ENCODE data around the gene RXRA. TPM values are rescaled to one million over a fixed set of nuclear protein-coding genes. Genes with fewer than 3 reads are reported as not detected.

Gene RXRA
- total and polyA plus RNA-seq, 5 donors from 2014 or later: 0.29 to 13.6 (median 1.4) TPM

GRCh38 chr9:134438195-134438788 is 112.0 kb downstream of the RXRA start:
- Mint-ChIP-seq H3K4me3 (no peak overlapping the region), H3K4me1 (peaks cover 0 to 14% (median 4%) of the 10 kb centered on the region in 4 donors), H3K9me3 (no peaks in the 10 kb centered on the region), H3K27me3 (no peaks in the 10 kb centered on the region), H3K36me3 (peaks cover 8% of the 10 kb centered on the region), H3K27ac (no peak overlapping the region)
- Histone ChIP-seq H3K4me1 (ENCODE audit: control insufficient read depth, insufficient read depth, low read length, poor library complexity, severe bottlenecking) (peaks cover 10% of the 10 kb centered on the region), H3K9me3 (ENCODE audit: control insufficient read depth in 2 of 2, low read length in 2 of 2) (no peaks in the 10 kb centered on the region), H3K36me3 (ENCODE audit: control insufficient read depth, insufficient read depth, low read length) (no peaks in the 10 kb centered on the region), H3K27ac (ENCODE audit: insufficient read depth, low read length, poor library complexity, severe bottlenecking) (no peak overlapping the region), H3K4me3 (ENCODE audit: low read depth, low read length) (no peak overlapping the region), H3K27me3 (ENCODE audit: control insufficient read depth, insufficient read depth, low read length) (no peaks in the 10 kb centered on the region)
- no peak for ATAC-seq (ENCODE audit: low read depth in 2 of 2)
- DNase-seq: no peak

- H3K27ac Mint-ChIP-seq: no peak overlapping the region
- H3K4me1 Mint-ChIP-seq: peaks cover 0 to 20% (median 11%) of the 10 kb centered on the region in 4 donors
- H3K36me3 Mint-ChIP-seq: peaks cover 8% of the 10 kb centered on the region
- H3K9me3 Mint-ChIP-seq: peaks cover 0 to 1% (median 0%) of the 10 kb centered on the region in 7 donors
- DNase-seq (no peak), ATAC-seq (ENCODE audit: low read depth in 2 of 2) (no peak)
- Histone ChIP-seq H3K36me3 (ENCODE audit: control insufficient read depth, insufficient read depth, low read length) (no peaks in the 10 kb centered on the region), H3K4me1 (ENCODE audit: control insufficient read depth, insufficient read depth, low read length, poor library complexity, severe bottlenecking) (peaks cover 18% of the 10 kb centered on the region), H3K4me3 (ENCODE audit: low read depth, low read length) (no peak overlapping the region), H3K27me3 (ENCODE audit: control insufficient read depth, insufficient read depth, low read length) (no peaks in the 10 kb centered on the region), H3K27ac (ENCODE audit: insufficient read depth, low read length, poor library complexity, severe bottlenecking) (no peak overlapping the region), H3K9me3 (ENCODE audit: control insufficient read depth in 2 of 2, low read length in 2 of 2) (no peaks in the 10 kb centered on the region)
- H3K4me3 Mint-ChIP-seq: no peak overlapping the region
- no peaks in the 10 kb centered on the region for H3K27me3 Mint-ChIP-seq
Observed at GRCh38 chr9:134439368-134439784, 113.1 kb downstream of the RXRA start.

GRCh38 chr9:134440636-134441226 is 114.5 kb downstream of the RXRA start:
- DNase-seq (no peak), ATAC-seq (ENCODE audit: low read depth in 2 of 2) (no peak)
- Histone ChIP-seq H3K4me3 (ENCODE audit: low read depth, low read length) (no peak overlapping the region), H3K27ac (ENCODE audit: insufficient read depth, low read length, poor library complexity, severe bottlenecking) (no peak overlapping the region), H3K4me1 (ENCODE audit: control insufficient read depth, insufficient read depth, low read length, poor library complexity, severe bottlenecking) (peaks cover 18% of the 10 kb centered on the region), H3K36me3 (ENCODE audit: control insufficient read depth, insufficient read depth, low read length) (no peaks in the 10 kb centered on the region), H3K27me3 (ENCODE audit: control insufficient read depth, insufficient read depth, low read length) (no peaks in the 10 kb centered on the region), H3K9me3 (ENCODE audit: control insufficient read depth in 2 of 2, low read length in 2 of 2) (no peaks in the 10 kb centered on the region)
- H3K27me3 Mint-ChIP-seq: no peaks in the 10 kb centered on the region
- no peak overlapping the region for H3K27ac Mint-ChIP-seq
- H3K9me3 Mint-ChIP-seq: peaks cover 0 to 1% (median 0%) of the 10 kb centered on the region in 7 donors
- peaks cover 0 to 25% (median 15%) of the 10 kb centered on the region in 4 donors for H3K4me1 Mint-ChIP-seq
- no peak overlapping the region for H3K4me3 Mint-ChIP-seq
- peaks cover 8% of the 10 kb centered on the region for H3K36me3 Mint-ChIP-seq

DNA sequence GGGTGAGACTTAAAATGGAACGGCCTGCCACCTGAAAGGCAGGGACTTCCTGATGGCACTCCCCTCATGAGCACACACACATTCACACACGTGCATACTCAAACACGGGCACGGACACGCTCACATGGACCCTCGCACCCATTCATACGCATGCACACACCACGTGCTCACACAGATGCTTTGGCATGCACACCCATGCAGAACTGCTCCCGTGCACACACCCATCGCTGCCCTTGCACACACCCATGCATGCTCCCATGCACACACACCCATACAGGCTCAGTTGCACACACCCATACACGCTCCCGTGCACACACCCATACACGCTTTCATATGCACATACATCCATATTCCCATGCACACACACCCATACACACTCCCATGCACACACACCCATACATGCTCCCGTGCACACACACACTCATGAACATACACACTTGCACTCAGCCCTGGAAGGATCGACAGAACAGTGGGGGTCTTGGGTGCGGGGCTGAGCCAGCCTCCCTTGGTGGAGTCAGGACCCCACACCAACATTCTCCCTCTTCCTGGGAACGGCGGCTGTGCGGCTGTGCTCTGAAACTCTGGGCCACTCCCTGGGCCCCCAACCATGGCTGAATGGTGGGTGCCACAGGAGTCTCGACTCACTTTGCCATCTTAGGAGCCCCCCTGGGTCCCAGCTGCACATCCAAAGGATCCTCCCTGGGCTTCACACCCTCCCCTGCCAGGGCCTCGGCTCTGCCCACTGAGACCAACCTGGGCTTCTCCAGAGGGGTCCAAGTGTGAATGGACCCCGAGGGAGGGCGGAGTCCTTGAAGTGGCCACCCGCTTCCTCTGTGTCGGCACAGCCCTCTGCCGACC is 115.2 kb downstream of the RXRA start:
- no peaks in the 10 kb centered on the region for H3K9me3 ChIP-seq (ENCODE audit: control insufficient read depth in 2 of 2, low read length in 2 of 2)
- no peaks in the 10 kb centered on the region for H3K27me3 ChIP-seq (ENCODE audit: control insufficient read depth, insufficient read depth, low read length)
- peaks cover 18% of the 10 kb centered on the region for H3K4me1 ChIP-seq (ENCODE audit: control insufficient read depth, insufficient read depth, low read length, poor library complexity, severe bottlenecking)
- no peaks in the 10 kb centered on the region for H3K36me3 ChIP-seq (ENCODE audit: control insufficient read depth, insufficient read depth, low read length)
- no peak overlapping the region for H3K27ac ChIP-seq (ENCODE audit: insufficient read depth, low read length, poor library complexity, severe bottlenecking)
- Mint-ChIP-seq H3K9me3 (peaks cover 0 to 1% (median 0%) of the 10 kb centered on the region in 7 donors), H3K27ac (no peak overlapping the region), H3K4me1 (peaks cover 0 to 25% (median 15%) of the 10 kb centered on the region in 4 donors), H3K4me3 (no peak overlapping the region), H3K36me3 (peaks cover 2% of the 10 kb centered on the region), H3K27me3 (no peaks in the 10 kb centered on the region)
- H3K4me3 ChIP-seq (ENCODE audit: low read depth, low read length): no peak overlapping the region
- ATAC-seq (ENCODE audit: low read depth in 2 of 2): no peak
- no peak for DNase-seq

GRCh38 chr9:134442085-134442474 is 115.8 kb downstream of the RXRA start:
- Mint-ChIP-seq H3K27ac (no peak overlapping the region), H3K9me3 (peaks cover 0 to 1% (median 0%) of the 10 kb centered on the region in 7 donors), H3K27me3 (no peaks in the 10 kb centered on the region), H3K4me3 (no peak overlapping the region), H3K4me1 (peaks cover 0 to 25% (median 15%) of the 10 kb centered on the region in 4 donors), H3K36me3 (no peaks in the 10 kb centered on the region)
- no peak for ATAC-seq (ENCODE audit: low read depth in 2 of 2)
- no peaks in the 10 kb centered on the region for H3K9me3 ChIP-seq (ENCODE audit: control insufficient read depth in 2 of 2, low read length in 2 of 2)
- no peak overlapping the region for H3K4me3 ChIP-seq (ENCODE audit: low read depth, low read length)
- no peak for DNase-seq
- no peaks in the 10 kb centered on the region for H3K36me3 ChIP-seq (ENCODE audit: control insufficient read depth, insufficient read depth, low read length)
- H3K27me3 ChIP-seq (ENCODE audit: control insufficient read depth, insufficient read depth, low read length): no peaks in the 10 kb centered on the region
- no peak overlapping the region for H3K27ac ChIP-seq (ENCODE audit: insufficient read depth, low read length, poor library complexity, severe bottlenecking)
- H3K4me1 ChIP-seq (ENCODE audit: control insufficient read depth, insufficient read depth, low read length, poor library complexity, severe bottlenecking): peaks cover 18% of the 10 kb centered on the region

GRCh38 chr9:134442486-134443173 is 116.4 kb downstream of the RXRA start:
- Histone ChIP-seq H3K4me1 (ENCODE audit: control insufficient read depth, insufficient read depth, low read length, poor library complexity, severe bottlenecking) (peaks cover 18% of the 10 kb centered on the region), H3K9me3 (ENCODE audit: control insufficient read depth in 2 of 2, low read length in 2 of 2) (no peaks in the 10 kb centered on the region), H3K4me3 (ENCODE audit: low read depth, low read length) (no peak overlapping the region), H3K36me3 (ENCODE audit: control insufficient read depth, insufficient read depth, low read length) (no peaks in the 10 kb centered on the region), H3K27me3 (ENCODE audit: control insufficient read depth, insufficient read depth, low read length) (no peaks in the 10 kb centered on the region), H3K27ac (ENCODE audit: insufficient read depth, low read length, poor library complexity, severe bottlenecking) (no peak overlapping the region)
- ATAC-seq (ENCODE audit: low read depth in 2 of 2): no peak
- Mint-ChIP-seq H3K27me3 (no peaks in the 10 kb centered on the region), H3K4me3 (no peak overlapping the region), H3K4me1 (peaks cover 0 to 25% (median 15%) of the 10 kb centered on the region in 4 donors), H3K36me3 (no peaks in the 10 kb centered on the region), H3K9me3 (peaks cover 0 to 1% (median 0%) of the 10 kb centered on the region in 7 donors), H3K27ac (no peak overlapping the region)
- DNase-seq: no peak

GRCh38 chr9:134443174-134444037 is 117.2 kb downstream of the RXRA start:
- Mint-ChIP-seq H3K36me3 (no peaks in the 10 kb centered on the region), H3K9me3 (peaks cover 0 to 1% (median 0%) of the 10 kb centered on the region in 7 donors), H3K27ac (peak overlapping the region in 2 of 3 donors; percentile 66 to 78), H3K4me3 (no peak overlapping the region), H3K4me1 (peaks cover 0 to 25% (median 15%) of the 10 kb centered on the region in 4 donors), H3K27me3 (no peaks in the 10 kb centered on the region)
- DNase-seq (peak; percentile 74 to 90 (median 87)), ATAC-seq (ENCODE audit: low read depth in 2 of 2) (peak; percentile 100)
- no peaks in the 10 kb centered on the region for H3K27me3 ChIP-seq (ENCODE audit: control insufficient read depth, insufficient read depth, low read length)
- H3K9me3 ChIP-seq (ENCODE audit: control insufficient read depth in 2 of 2, low read length in 2 of 2): peaks cover 0 to under 1% of the 10 kb centered on the region in 2 experiments
- peaks cover 18% of the 10 kb centered on the region for H3K4me1 ChIP-seq (ENCODE audit: control insufficient read depth, insufficient read depth, low read length, poor library complexity, severe bottlenecking)
- H3K27ac ChIP-seq (ENCODE audit: insufficient read depth, low read length, poor library complexity, severe bottlenecking): peak overlapping the region; percentile 65
- no peaks in the 10 kb centered on the region for H3K36me3 ChIP-seq (ENCODE audit: control insufficient read depth, insufficient read depth, low read length)
- no peak overlapping the region for H3K4me3 ChIP-seq (ENCODE audit: low read depth, low read length)

Measured in CD4-positive, CD25-positive, alpha-beta regulatory T cell (primary cell).